Prostate gland (tissue), 2 donors: Measurements from ENCODE around the gene SPATA45.

Source experiments
- POLR2AphosphoS5 ChIP-seq: sonication (generic); formaldehyde crosslinking; IDR thresholded peaks from one replicate; pipeline ENCODE4 v1.6.1; 2017; ENCODE audit warnings: antibody characterized with exemption
- TF ChIP-seq, protein P1 (sequence below), 4 experiments: fragments of 200-600 bp in 2 of 4; fragments of 450-650 bp in 2 of 4; sonication (generic) in 2 of 4; IDR thresholded peaks; 1 replicate in 3 of 4; 2 replicates in 1 of 4; pipeline ENCODE4 v1.5.1; 2016 to 2019; ENCODE audit warnings: antibody characterized with exemption in 4 of 4, mild to moderate bottlenecking in 2 of 4, moderate library complexity in 2 of 4

DNA sequence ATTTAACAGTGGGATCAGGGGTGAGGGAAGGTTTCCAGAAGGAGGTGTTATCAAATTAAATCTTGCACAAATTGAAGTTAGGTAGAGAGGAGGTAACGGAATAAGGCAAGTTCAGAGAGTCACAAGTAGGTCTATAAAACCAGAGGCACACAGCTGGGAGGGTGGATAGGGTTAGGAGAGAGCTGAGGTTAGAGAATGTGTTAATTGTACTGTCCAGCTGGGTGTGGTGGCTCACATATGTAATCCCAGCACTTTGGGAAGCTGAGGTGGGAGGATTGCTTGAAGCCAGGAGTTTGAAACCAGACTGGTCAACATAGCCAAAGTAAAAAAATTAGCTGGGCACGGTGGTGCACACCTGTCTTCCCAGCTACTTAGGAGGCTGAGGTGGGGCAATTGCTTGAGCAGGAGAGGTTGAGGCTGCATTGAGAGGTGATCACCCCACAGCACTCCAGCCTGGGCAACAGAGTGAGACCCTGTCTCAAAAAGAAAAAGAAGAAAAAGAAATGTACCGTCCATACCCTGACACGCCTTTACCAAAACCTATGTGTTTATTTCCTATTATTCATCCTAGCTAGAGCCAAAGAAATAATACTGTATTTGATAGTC lies 20.2 kb downstream of the SPATA45 start:
- TF ChIP-seq, protein P1, sequence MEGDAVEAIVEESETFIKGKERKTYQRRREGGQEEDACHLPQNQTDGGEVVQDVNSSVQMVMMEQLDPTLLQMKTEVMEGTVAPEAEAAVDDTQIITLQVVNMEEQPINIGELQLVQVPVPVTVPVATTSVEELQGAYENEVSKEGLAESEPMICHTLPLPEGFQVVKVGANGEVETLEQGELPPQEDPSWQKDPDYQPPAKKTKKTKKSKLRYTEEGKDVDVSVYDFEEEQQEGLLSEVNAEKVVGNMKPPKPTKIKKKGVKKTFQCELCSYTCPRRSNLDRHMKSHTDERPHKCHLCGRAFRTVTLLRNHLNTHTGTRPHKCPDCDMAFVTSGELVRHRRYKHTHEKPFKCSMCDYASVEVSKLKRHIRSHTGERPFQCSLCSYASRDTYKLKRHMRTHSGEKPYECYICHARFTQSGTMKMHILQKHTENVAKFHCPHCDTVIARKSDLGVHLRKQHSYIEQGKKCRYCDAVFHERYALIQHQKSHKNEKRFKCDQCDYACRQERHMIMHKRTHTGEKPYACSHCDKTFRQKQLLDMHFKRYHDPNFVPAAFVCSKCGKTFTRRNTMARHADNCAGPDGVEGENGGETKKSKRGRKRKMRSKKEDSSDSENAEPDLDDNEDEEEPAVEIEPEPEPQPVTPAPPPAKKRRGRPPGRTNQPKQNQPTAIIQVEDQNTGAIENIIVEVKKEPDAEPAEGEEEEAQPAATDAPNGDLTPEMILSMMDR (IDR thresholded peaks at IDR 0.05), result no peak
- TF ChIP-seq POLR2AphosphoS5, result no peak
